Measurements from ENCODE around the gene SLC17A2. TPM values are rescaled to one million over a fixed set of nuclear protein-coding genes. Genes with fewer than 3 reads are reported as not detected.
A peak's percentile ranks its signal among the peaks of the same experiment; 100 is the strongest.

The SLC17A2 gene
- total and polyA plus RNA-seq, 2 of the 13 experiments (the other 11 are each of a cell fraction or from before 2014, with no cell fraction given) = 11.2 to 32.4 TPM

DNA sequence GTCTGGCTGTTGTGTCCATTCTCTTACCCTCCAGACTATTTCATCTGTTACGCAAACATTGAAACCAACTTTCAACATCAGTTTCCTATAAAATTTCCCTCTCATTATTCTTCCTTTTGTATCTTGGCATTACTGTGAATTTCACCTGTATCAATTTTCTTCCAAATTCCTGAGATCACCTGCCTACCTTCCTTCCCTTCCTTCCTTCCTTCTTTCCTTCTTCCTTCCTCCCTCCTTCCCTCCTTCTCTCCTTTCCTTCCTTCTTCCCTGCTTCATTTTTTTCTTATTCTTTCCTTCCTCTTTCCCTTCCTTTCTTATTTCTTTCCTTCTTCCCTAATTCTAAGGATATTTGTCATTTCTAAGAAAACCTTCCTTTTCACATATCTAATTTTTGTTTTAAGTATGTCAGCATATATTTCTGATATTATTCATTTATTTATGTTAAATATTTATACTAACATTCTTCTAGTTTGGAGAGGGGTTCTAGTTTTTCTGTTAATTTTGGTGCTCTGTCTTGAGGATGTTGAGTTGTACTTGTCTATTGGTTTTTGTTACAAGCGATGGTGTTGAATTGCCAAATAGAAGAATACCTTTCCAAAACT lies 51.7 kb downstream of the SLC17A2 start:
- WGBS (ENCODE audit: low lambda C conversion rate) = 89% methylated on average over 2 of the region's 2 CpGs
- H3K4me2 ChIP-seq (ENCODE audit: low read depth, low read length) = no peak overlapping the region
- DNase-seq (ENCODE audit: low spot score) (no peak), FAIRE-seq (no peak), ATAC-seq (no peak)
- peaks cover 45% of the 10 kb centered on the region for H3K4me1 ChIP-seq (ENCODE audit: insufficient read depth, low read length)
- H3K4me3 ChIP-seq (replicated peaks in 1 of 3; ENCODE audit: insufficient read depth in 1 of 3, low read depth in 2 of 3, low read length in 3 of 3) = no peak overlapping the region
- H3K79me2 ChIP-seq (ENCODE audit: insufficient read depth, low read length) = no peaks in the 10 kb centered on the region
- H3K36me3 ChIP-seq (replicated peaks in 1 of 2; ENCODE audit: control insufficient read depth in 1 of 2, insufficient read depth in 2 of 2, low read length in 2 of 2) = no peaks in the 10 kb centered on the region
- no peaks in the 10 kb centered on the region for H3K27me3 ChIP-seq (ENCODE audit: control insufficient read depth in 1 of 2, insufficient read depth in 2 of 2, low read length in 2 of 2)
- POLR2A ChIA-PET = no interaction called here
- TF ChIP-seq MAFK (conservative IDR thresholded peaks at IDR 0.05 in 1 of 2, IDR thresholded peaks at IDR 0.05 in 1 of 2; ENCODE audit: low read length in 2 of 2) = 0 out of 4 replicates have a peak, but pooled peaks of 1 of the 2 experiments have one; percentile 29
- TF ChIP-seq ZNF772 (CRISPR knock-in tag; IDR thresholded peaks at IDR 0.05) = no peak
- in situ Hi-C loops (cut with HindIII; ENCODE audit: extremely low pct_ligation_motif_present, low pct_unique_long_range_greater_than_20kb) = loop anchor here (25.0 kb wide), 1 partner anchor 617 kb away; no protein-coding TSS in a partner anchor
- no peak overlapping the region for H3K9ac ChIP-seq (ENCODE audit: insufficient read depth, low read depth, low read length)
- BruUV-seq (replicated peaks) = no TSS peak
- H2AFZ ChIP-seq (ENCODE audit: low read length) = no peak overlapping the region
- H3K9me3 ChIP-seq (ENCODE audit: low read length) = no peaks in the 10 kb centered on the region
- no peak overlapping the region for H3K27ac ChIP-seq (ENCODE audit: extremely low read length, insufficient read depth, low read length)
- intact Hi-C loops (cut with micrococcal nuclease; ENCODE audit: unreplicated experiment) = no loop called here
- CTCF ChIA-PET (ENCODE audit: low intra/inter-chr PET ratio, low total read pairs) = no interaction called here
- no peaks in the 10 kb centered on the region for H4K20me1 ChIP-seq (ENCODE audit: insufficient read depth, low read length)

DNA sequence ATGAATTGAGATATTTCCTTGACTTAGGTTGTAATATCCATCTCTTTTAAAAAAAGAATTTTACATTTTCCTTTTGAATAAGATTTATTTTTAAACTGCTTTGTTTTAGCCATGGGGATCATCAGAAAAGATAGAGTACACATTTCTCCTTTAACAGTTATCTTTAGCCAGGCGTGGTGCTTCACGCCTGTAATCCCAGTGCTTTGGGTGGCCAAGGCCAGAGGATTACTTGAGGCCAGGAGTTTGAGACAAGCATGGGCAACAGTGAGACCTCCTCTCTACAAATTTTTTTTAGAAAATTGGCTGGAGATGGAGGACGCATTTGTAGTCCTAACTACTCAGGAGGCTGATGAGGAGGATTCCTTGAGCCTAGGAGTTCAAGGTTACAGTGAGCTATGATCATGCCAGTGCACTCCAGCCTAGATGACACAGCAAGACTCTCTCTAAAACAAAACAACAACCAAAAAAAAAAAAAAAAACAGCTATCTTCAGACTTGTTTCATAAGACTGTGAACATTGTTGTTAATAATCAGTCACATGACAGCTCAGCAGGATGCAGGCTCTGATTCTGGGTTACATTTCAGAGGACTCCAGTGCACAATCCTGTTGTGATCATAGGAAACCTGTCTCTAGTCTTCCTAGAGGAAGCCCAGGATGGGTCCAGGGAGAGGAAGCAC lies 54.4 kb downstream of the SLC17A2 start:
- in situ Hi-C loops (cut with HindIII; ENCODE audit: extremely low pct_ligation_motif_present, low pct_unique_long_range_greater_than_20kb) (loop anchor here (25.0 kb wide), 1 partner anchor 614 kb away; no protein-coding TSS in a partner anchor), intact Hi-C loops (cut with micrococcal nuclease; ENCODE audit: unreplicated experiment) (no loop called here)
- Histone ChIP-seq H3K4me1 (ENCODE audit: insufficient read depth, low read length) (peaks cover 43% of the 10 kb centered on the region), H3K4me3 (replicated peaks in 1 of 3; ENCODE audit: insufficient read depth in 1 of 3, low read depth in 2 of 3, low read length in 3 of 3) (no peak overlapping the region), H3K9ac (ENCODE audit: insufficient read depth, low read depth, low read length) (no peak overlapping the region), H3K79me2 (ENCODE audit: insufficient read depth, low read length) (no peaks in the 10 kb centered on the region), H3K27ac (ENCODE audit: extremely low read length, insufficient read depth, low read length) (no peak overlapping the region), H2AFZ (ENCODE audit: low read length) (no peak overlapping the region), H3K9me3 (ENCODE audit: low read length) (no peaks in the 10 kb centered on the region), H3K27me3 (ENCODE audit: control insufficient read depth in 1 of 2, insufficient read depth in 2 of 2, low read length in 2 of 2) (no peaks in the 10 kb centered on the region), H3K4me2 (ENCODE audit: low read depth, low read length) (peak overlapping the region; percentile 31; the same call in 1 of the 2 replicates), H4K20me1 (ENCODE audit: insufficient read depth, low read length) (no peaks in the 10 kb centered on the region), H3K36me3 (replicated peaks in 1 of 2; ENCODE audit: control insufficient read depth in 1 of 2, insufficient read depth in 2 of 2, low read length in 2 of 2) (no peaks in the 10 kb centered on the region)
- DNase-seq (ENCODE audit: low spot score) (no peak), FAIRE-seq (peak; percentile 21), ATAC-seq (peak; percentile 49; the same call in 2 of the 3 replicates)
- 67% methylated on average over 3 of the region's 3 CpGs for WGBS (ENCODE audit: low lambda C conversion rate)
- POLR2A ChIA-PET = interaction anchor here (0.6 to 1.2 kb wide), 2 partner anchors 23 to 565 kb away, joined by 3 to 4 read pairs; no protein-coding TSS in a partner anchor
- peak; percentile 26; the same call in 1 of the 2 replicates for TF ChIP-seq MAX (IDR thresholded peaks at IDR 0.05)
- TF ChIP-seq ZNF629 (CRISPR knock-in tag; conservative IDR thresholded peaks at IDR 0.05) = no peak
- no peak for TF ChIP-seq ZNF770 (CRISPR knock-in tag; IDR thresholded peaks at IDR 0.05)
- no peak for TF ChIP-seq ZBTB20 (CRISPR knock-in tag; IDR thresholded peaks at IDR 0.05; ENCODE audit: borderline replicate concordance, low read depth)
- CTCF ChIA-PET (ENCODE audit: low intra/inter-chr PET ratio, low total read pairs) = no interaction called here
- no TSS peak for BruUV-seq (replicated peaks)
